Measurements from ENCODE around the gene FOXP2. TPM values are rescaled to one million over a fixed set of nuclear protein-coding genes. Genes with fewer than 3 reads are reported as not detected.

Gene FOXP2
- total RNA-seq, 1 experiment from 2014 or later, result not detected

- Mint-ChIP-seq H3K4me3 (ENCODE audit: unreplicated experiment) (no peak overlapping the region), H3K27me3 (ENCODE audit: insufficient read depth, unreplicated experiment) (peaks cover 9% of the 10 kb centered on the region), H3K4me1 (ENCODE audit: low read depth, unreplicated experiment) (no peaks in the 10 kb centered on the region), H3K27ac (ENCODE audit: unreplicated experiment) (no peak overlapping the region), H3K36me3 (ENCODE audit: insufficient read depth, unreplicated experiment) (no peaks in the 10 kb centered on the region), H3K9me3 (ENCODE audit: unreplicated experiment) (no peaks in the 10 kb centered on the region)
- Histone ChIP-seq H3K9me3 (no peaks in the 10 kb centered on the region), H3K27me3 (replicated peaks; ENCODE audit: control insufficient read depth, insufficient read depth, low read length) (no peaks in the 10 kb centered on the region), H3K4me1 (no peaks in the 10 kb centered on the region), H3K4me3 (ENCODE audit: low read depth, low read length) (no peak overlapping the region), H3K36me3 (ENCODE audit: control insufficient read depth, insufficient read depth, low read length) (no peaks in the 10 kb centered on the region)
- TF ChIP-seq, protein P1, sequence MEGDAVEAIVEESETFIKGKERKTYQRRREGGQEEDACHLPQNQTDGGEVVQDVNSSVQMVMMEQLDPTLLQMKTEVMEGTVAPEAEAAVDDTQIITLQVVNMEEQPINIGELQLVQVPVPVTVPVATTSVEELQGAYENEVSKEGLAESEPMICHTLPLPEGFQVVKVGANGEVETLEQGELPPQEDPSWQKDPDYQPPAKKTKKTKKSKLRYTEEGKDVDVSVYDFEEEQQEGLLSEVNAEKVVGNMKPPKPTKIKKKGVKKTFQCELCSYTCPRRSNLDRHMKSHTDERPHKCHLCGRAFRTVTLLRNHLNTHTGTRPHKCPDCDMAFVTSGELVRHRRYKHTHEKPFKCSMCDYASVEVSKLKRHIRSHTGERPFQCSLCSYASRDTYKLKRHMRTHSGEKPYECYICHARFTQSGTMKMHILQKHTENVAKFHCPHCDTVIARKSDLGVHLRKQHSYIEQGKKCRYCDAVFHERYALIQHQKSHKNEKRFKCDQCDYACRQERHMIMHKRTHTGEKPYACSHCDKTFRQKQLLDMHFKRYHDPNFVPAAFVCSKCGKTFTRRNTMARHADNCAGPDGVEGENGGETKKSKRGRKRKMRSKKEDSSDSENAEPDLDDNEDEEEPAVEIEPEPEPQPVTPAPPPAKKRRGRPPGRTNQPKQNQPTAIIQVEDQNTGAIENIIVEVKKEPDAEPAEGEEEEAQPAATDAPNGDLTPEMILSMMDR (IDR thresholded peaks at IDR 0.05; ENCODE audit: insufficient read depth in 1 of 2, low read depth in 1 of 2, low read length in 1 of 2, severe bottlenecking in 1 of 2, unreplicated experiment in 1 of 2), result no peak
- no peak for DNase-seq
- no TSS peak for BruUV-seq (replicated peaks)
- POLR2A ChIA-PET, result no interaction called here
- CTCF ChIA-PET, result no interaction called here
- intact Hi-C loops (cut with micrococcal nuclease; ENCODE audit: unreplicated experiment), result no loop called here
Measured at GRCh38 chr7:114413761-114414155, 857 bp upstream of the FOXP2 start.

DNA sequence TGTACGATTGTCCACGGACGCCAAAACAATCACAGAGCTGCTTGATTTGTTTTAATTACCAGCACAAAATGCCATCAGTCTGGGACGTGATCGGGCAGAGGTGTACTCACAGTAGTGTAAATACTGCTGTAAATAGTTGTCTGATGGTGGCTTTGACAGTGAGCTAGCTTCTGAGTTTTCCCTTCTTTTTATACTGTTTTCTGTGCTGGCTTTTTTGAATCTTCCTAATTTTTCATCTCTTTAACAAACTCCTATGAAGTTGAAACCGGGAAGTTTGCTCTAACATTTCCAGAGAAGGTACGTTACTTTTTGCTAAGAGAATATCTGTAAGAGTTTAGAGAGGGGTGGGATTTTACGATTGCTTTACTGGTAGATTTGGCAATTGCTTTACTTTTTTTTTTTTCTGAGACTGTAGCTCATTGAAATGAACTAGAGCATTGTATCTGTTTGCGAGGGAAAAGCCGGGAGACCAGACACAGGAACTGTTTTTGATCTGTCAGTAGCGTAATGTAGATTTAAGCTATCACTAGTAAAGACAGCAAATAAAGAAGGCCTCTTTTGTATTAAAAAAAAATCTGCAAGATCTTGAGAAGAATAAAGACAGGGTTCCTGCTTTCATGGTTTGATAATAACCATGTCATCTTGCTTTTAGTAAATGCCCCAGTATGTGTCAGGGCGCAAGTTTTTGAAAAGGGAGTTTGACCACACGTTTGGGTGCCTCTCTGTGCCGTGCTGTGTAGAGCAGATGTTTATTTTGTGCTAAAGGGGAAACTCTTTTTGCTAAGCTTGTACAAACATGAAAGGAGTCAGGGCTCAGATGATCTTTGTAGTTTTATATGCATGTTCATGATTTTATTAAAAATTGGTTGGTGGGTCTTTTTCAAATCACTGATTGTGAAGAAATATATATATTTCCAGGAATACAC lies 712 bp downstream of the FOXP2 start:
- Mint-ChIP-seq H3K4me1 (ENCODE audit: low read depth, unreplicated experiment) (no peaks in the 10 kb centered on the region), H3K36me3 (ENCODE audit: insufficient read depth, unreplicated experiment) (no peaks in the 10 kb centered on the region), H3K27me3 (ENCODE audit: insufficient read depth, unreplicated experiment) (peaks cover 2% of the 10 kb centered on the region), H3K27ac (ENCODE audit: unreplicated experiment) (no peak overlapping the region), H3K9me3 (ENCODE audit: unreplicated experiment) (no peaks in the 10 kb centered on the region), H3K4me3 (ENCODE audit: unreplicated experiment) (no peak overlapping the region)
- no peaks in the 10 kb centered on the region for H3K9me3 ChIP-seq
- TF ChIP-seq, protein P1 (IDR thresholded peaks at IDR 0.05; ENCODE audit: insufficient read depth in 1 of 2, low read depth in 1 of 2, low read length in 1 of 2, severe bottlenecking in 1 of 2, unreplicated experiment in 1 of 2), result no peak
- H3K27me3 ChIP-seq (replicated peaks; ENCODE audit: control insufficient read depth, insufficient read depth, low read length), result no peaks in the 10 kb centered on the region
- POLR2A ChIA-PET, result no interaction called here
- H3K4me1 ChIP-seq, result no peaks in the 10 kb centered on the region
- CTCF ChIA-PET, result no interaction called here
- H3K36me3 ChIP-seq (ENCODE audit: control insufficient read depth, insufficient read depth, low read length), result no peaks in the 10 kb centered on the region
- BruUV-seq (replicated peaks), result no TSS peak
- intact Hi-C loops (cut with micrococcal nuclease; ENCODE audit: unreplicated experiment), result no loop called here
- DNase-seq, result no peak
- no peak overlapping the region for H3K4me3 ChIP-seq (ENCODE audit: low read depth, low read length)

- TF ChIP-seq, protein P1 (IDR thresholded peaks at IDR 0.05; ENCODE audit: insufficient read depth in 1 of 2, low read depth in 1 of 2, low read length in 1 of 2, severe bottlenecking in 1 of 2, unreplicated experiment in 1 of 2), result no peak
- POLR2A ChIA-PET, result no interaction called here
- Mint-ChIP-seq H3K36me3 (ENCODE audit: insufficient read depth, unreplicated experiment) (no peaks in the 10 kb centered on the region), H3K27ac (ENCODE audit: unreplicated experiment) (no peak overlapping the region), H3K4me1 (ENCODE audit: low read depth, unreplicated experiment) (no peaks in the 10 kb centered on the region), H3K27me3 (ENCODE audit: insufficient read depth, unreplicated experiment) (peaks cover 2% of the 10 kb centered on the region), H3K4me3 (ENCODE audit: unreplicated experiment) (no peak overlapping the region), H3K9me3 (ENCODE audit: unreplicated experiment) (no peaks in the 10 kb centered on the region)
- Histone ChIP-seq H3K9me3 (no peaks in the 10 kb centered on the region), H3K4me1 (no peaks in the 10 kb centered on the region), H3K36me3 (ENCODE audit: control insufficient read depth, insufficient read depth, low read length) (no peaks in the 10 kb centered on the region), H3K27me3 (replicated peaks; ENCODE audit: control insufficient read depth, insufficient read depth, low read length) (no peaks in the 10 kb centered on the region), H3K4me3 (ENCODE audit: low read depth, low read length) (no peak overlapping the region)
- no TSS peak for BruUV-seq (replicated peaks)
- DNase-seq, result no peak
- CTCF ChIA-PET, result no interaction called here
- intact Hi-C loops (cut with micrococcal nuclease; ENCODE audit: unreplicated experiment), result no loop called here
Measured at GRCh38 chr7:114416129-114416990, 1.7 kb downstream of the FOXP2 start.

Data from Caco-2 (cell line).